Neutrophil (primary cell): Measurements from ENCODE around the gene GFOD2.
"Not testable (repeated sequence)": the region's sequence is repeated elsewhere in the genome, so short reads cannot be mapped to it uniquely, and the experiment has no call there.

Source experiments
- H3K27ac ChIP-seq: fragments of 200-600 bp; sonication (generic); 2 replicates; pipeline ENCODE4 v1.5.1; 2016; ENCODE audit warnings: mild to moderate bottlenecking, moderate library complexity
- H3K27me3 ChIP-seq: fragments of 200-600 bp; sonication (generic); 2 replicates; pipeline ENCODE4 v1.6.0; 2016; ENCODE audit warnings: mild to moderate bottlenecking
- H3K36me3 ChIP-seq: fragments of 200-600 bp; sonication (generic); 2 replicates; pipeline ENCODE4 v1.5.1; 2017
- H3K4me1 ChIP-seq, 2 experiments: fragments of 200-600 bp in 1 of 2; sonication (generic) in 1 of 2; 1 replicate in 1 of 2; 2 replicates in 1 of 2; pipeline versions ENCODE4 v1.5.1 to v1.6.1; 2013 to 2016; ENCODE audit warnings: low read depth in 1 of 2, low read length in 1 of 2, mild to moderate bottlenecking in 1 of 2, moderate library complexity in 1 of 2; ENCODE audit not compliant: control insufficient read depth in 1 of 2, insufficient read depth in 1 of 2
- H3K4me3 ChIP-seq, 2 experiments: fragments of 200-600 bp in 1 of 2; sonication (generic) in 1 of 2; 1 replicate in 1 of 2; 2 replicates in 1 of 2; pipeline ENCODE4 v1.5.1; 2013 to 2016; ENCODE audit warnings: low read depth in 1 of 2, low read length in 1 of 2, mild to moderate bottlenecking in 1 of 2, moderate library complexity in 1 of 2
- H3K9me3 ChIP-seq: fragments of 200-600 bp; sonication (generic); 2 replicates; pipeline ENCODE4 v1.5.1; 2016
- TF ChIP-seq, protein P1 (sequence below): fragments of 200-600 bp; sonication (generic); IDR thresholded peaks from 2 replicates; pipeline ENCODE4 v1.5.1; 2016; ENCODE audit warnings: antibody characterized with exemption

Gene GFOD2

DNA sequence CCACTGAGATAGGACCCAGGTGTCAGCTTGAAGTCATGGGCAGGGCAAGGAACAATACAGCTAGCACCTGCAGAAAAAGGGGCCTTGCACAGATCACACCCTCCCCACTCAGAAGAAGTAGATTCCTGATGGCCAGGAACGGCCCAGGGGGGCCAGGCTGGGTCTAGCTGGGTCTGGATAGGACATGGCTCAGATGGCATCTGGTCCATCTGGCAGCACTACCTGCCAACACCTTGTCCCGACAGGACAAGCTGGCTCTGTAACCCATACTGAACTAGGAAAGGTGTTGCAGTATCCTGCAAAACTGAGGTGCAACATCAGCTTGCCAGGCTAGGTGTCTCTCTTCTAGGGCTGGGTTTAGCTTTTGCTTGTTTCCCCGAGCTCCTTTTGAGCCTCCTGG lies 38.9 kb upstream of the GFOD2 start:
- Histone ChIP-seq H3K27ac (no peak overlapping the region), H3K4me1 (peaks cover 6% of the 10 kb centered on the region in 2 experiments), H3K4me3 (no peak overlapping the region), H3K9me3 (no peaks in the 10 kb centered on the region), H3K27me3 (no peaks in the 10 kb centered on the region), H3K36me3 (peaks cover 13% of the 10 kb centered on the region)
- TF ChIP-seq, protein P1, sequence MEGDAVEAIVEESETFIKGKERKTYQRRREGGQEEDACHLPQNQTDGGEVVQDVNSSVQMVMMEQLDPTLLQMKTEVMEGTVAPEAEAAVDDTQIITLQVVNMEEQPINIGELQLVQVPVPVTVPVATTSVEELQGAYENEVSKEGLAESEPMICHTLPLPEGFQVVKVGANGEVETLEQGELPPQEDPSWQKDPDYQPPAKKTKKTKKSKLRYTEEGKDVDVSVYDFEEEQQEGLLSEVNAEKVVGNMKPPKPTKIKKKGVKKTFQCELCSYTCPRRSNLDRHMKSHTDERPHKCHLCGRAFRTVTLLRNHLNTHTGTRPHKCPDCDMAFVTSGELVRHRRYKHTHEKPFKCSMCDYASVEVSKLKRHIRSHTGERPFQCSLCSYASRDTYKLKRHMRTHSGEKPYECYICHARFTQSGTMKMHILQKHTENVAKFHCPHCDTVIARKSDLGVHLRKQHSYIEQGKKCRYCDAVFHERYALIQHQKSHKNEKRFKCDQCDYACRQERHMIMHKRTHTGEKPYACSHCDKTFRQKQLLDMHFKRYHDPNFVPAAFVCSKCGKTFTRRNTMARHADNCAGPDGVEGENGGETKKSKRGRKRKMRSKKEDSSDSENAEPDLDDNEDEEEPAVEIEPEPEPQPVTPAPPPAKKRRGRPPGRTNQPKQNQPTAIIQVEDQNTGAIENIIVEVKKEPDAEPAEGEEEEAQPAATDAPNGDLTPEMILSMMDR, result no peak

DNA sequence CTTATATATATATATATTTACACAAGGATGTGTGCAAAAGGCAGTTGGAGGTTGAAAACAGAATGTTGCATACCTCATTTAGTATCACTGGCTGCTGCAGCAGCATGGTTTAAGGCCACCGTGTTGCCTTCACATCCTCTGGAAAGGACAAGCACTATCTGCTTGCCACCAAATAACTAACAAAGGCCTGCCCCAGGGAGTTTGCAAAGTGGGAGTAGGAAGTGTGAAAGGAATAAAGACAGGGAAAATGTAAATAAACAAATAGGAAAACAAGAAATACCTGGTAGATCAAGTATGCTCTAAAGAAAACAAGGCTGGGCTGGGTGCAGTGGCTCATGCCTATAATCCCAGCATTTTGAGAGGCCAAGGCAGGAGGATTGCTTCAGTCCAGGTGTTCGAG lies 33.5 kb upstream of the GFOD2 start:
- no peak overlapping the region for H3K27ac ChIP-seq
- H3K4me3 ChIP-seq, result no peak overlapping the region
- TF ChIP-seq, protein P1, result no peak

DNA sequence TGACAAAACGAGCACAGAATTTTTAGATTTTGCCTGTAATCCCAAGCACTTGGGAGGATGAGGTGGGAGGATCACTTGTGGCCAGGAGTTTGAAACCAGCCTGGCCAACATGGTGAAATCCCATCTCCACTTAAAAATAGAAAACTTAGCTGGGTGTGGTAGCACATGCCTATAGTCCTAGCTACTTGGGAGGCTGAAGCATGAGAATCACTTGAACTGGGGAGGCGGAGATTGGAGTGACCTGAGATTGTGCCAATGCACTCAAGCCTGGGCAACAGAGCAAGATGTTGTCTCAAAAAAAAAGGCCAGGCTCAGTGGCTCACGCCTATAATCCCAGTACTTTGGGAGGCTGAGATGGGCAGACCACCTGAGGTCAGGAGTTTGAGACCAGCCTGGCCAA lies 32.2 kb upstream of the GFOD2 start:
- H3K4me1 ChIP-seq, H3K27ac ChIP-seq, H3K27me3 ChIP-seq, H3K36me3 ChIP-seq, H3K9me3 ChIP-seq, H3K4me3 ChIP-seq: not testable (repeated sequence)

More for the DNA sequence above, 33.5 kb upstream of the GFOD2 start:
- Histone ChIP-seq H3K36me3 (no peaks in the 10 kb centered on the region), H3K27me3 (no peaks in the 10 kb centered on the region), H3K4me1 (no peaks in the 10 kb centered on the region), H3K9me3 (no peaks in the 10 kb centered on the region)

DNA sequence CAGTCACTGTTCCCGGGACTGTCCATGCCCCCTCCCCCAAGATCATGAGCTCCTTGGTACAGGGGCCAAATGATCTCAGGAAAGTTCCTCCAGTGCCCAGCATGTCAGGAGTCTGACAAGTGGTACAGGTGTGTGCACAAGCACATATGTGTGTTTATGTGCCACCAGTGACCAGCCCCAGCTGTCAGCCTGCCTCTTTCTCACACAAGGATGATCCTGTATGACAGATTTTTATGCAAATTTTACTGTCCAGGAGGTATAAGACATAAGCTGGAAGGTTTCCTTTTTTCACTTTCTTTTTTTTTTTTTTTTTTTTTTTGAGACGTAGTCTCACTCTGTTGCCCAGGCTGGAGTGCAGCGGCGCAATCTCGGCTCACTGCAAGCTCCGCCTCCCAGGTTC lies 31.4 kb upstream of the GFOD2 start:
- H3K9me3 ChIP-seq, result no peaks in the 10 kb centered on the region
- TF ChIP-seq, protein P1, result no peak
- H3K27me3 ChIP-seq, result no peaks in the 10 kb centered on the region
- H3K36me3 ChIP-seq, result no peaks in the 10 kb centered on the region
- H3K4me1 ChIP-seq, result no peaks in the 10 kb centered on the region
- no peak overlapping the region for H3K27ac ChIP-seq
- no peak overlapping the region for H3K4me3 ChIP-seq

DNA sequence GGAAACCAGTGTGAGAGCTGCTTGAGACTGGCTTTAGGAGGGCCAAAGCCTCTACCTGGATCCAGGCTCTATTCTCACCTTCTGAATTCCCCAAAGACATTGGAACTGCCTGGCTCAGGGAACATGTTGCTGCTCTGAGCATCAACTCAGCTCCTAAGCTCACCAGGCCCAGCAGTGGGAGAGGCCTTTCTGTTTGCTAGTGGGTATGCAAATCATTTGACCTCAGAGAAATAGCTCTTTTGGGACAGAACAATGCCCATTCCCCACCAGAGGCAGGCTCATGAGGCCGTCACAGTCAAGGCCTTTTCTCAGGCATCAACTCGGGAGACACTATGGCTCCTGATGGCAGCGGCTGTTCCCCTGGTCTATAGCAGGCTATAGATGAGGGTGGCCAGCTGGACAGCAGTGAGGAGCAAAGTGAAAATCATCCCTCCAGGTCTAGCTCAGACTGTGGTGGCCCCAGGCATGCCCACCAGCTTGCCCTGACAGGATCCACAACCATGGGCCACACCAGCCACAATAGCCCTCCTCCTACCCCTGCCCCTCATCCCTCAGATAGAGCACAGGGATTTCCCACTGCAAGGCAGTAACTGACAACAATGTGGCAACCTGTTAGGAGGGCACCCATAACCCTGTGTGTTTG lies 30.4 kb upstream of the GFOD2 start:
- Histone ChIP-seq H3K4me3 (no peak overlapping the region), H3K27me3 (no peaks in the 10 kb centered on the region), H3K36me3 (peaks cover 1% of the 10 kb centered on the region), H3K27ac (no peak overlapping the region), H3K9me3 (no peaks in the 10 kb centered on the region), H3K4me1 (no peaks in the 10 kb centered on the region)
- TF ChIP-seq, protein P1, result no peak

DNA sequence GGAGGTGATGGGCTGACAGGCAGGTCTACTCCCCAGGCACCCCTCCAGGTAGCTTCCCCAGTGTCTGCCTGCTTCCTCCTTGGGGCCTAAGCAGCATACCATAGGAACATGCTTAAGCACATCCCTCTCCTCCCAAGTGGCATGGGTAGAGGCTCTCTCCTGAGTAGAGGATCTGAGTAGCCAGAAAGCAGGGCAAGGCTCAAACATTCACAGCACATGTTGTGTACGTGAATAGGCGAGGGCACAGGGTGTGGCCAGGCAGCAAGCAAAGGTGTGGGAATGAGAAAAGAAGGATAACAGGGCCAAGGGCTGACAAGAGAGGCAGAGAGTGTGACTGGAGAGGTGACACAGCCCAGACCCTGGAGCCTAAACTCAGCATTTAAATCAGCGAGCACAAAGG lies 29.7 kb upstream of the GFOD2 start:
- no peaks in the 10 kb centered on the region for H3K27me3 ChIP-seq
- TF ChIP-seq, protein P1, result no peak
- H3K27ac ChIP-seq, result no peak overlapping the region
- H3K36me3 ChIP-seq, result peaks cover 8% of the 10 kb centered on the region
- no peaks in the 10 kb centered on the region for H3K9me3 ChIP-seq
- no peak overlapping the region for H3K4me3 ChIP-seq
- H3K4me1 ChIP-seq, result no peaks in the 10 kb centered on the region
